NB4 (cell line): ENCODE results near the gene RNU1-1.
"Not testable (repeated sequence)": the region's sequence is repeated elsewhere in the genome, so short reads cannot be mapped to it uniquely, and the experiment has no call there.

ENCODE experiments used
- DNase-seq: peaks from one replicate; pipeline ENCODE4 v3.0.0; 2010; ENCODE audit warnings: low read depth
- H3K4me3 ChIP-seq: one replicate; pipeline ENCODE4 v1.5.1; 2011; ENCODE audit warnings: mild to moderate bottlenecking, low read depth, low read length, moderate library complexity
- MYC ChIP-seq: IDR thresholded peaks from 2 replicates; pipeline ENCODE4 v1.6.1; 2011; ENCODE audit warnings: low read depth, low read length
- POLR2A ChIP-seq: IDR thresholded peaks from 2 replicates; pipeline ENCODE4 v1.6.1; 2011; ENCODE audit warnings: mild to moderate bottlenecking; ENCODE audit not compliant: insufficient read length; ENCODE audit errors: extremely low read depth
- TF ChIP-seq, protein P1 (sequence below): IDR thresholded peaks from one replicate; pipeline ENCODE4 v1.5.1; 2012; ENCODE audit warnings: low read depth, low read length
- TF ChIP-seq, protein P2 (sequence below): IDR thresholded peaks from 2 replicates; pipeline ENCODE4 v1.6.1; 2011; ENCODE audit warnings: low read depth, low read length

Gene RNU1-1

DNA sequence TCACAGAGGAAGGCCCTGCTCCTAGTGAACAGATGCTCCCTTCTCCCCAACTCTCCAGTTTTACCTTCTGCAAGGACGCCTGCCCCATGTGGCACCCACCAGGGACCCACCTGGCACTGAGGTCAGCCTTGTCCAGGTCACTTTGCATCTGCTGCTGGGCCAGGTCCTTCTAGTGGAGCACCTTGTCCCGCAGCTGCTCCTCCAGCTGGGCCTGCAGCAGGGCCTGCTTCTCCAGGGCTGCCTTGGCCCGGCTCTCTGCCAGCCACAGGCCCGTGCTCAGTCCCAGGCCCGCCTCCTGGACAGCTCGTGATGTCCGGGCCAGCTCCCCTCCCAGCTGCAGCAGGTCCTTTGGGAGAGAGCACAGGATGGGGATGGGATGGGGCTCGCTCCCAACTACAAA, 27.8 kb downstream of the RNU1-1 start:
- H3K4me3 ChIP-seq, DNase-seq: not testable (repeated sequence)

DNA sequence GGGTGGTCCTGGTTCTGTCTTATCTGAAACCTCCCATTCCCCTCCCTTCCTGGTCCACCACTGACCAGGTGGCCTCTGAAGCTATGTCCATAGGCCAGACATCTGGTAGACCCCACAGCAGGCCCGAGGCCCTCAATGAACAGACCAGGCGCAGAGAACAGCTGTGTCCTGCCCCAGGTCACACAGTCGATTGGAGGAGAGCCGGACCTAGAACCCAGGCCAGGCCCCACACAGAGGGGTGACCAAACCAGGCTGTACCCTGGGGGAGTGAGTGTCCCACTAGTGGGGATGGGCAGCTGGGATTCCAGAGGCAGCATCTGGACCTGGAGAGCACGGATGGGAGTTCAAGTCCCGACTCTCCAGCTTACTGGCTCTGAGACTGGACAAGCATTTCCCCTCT, 29.2 kb downstream of the RNU1-1 start:
- DNase-seq = no peak
- no peak overlapping the region for H3K4me3 ChIP-seq
- TF ChIP-seq, protein P1, sequence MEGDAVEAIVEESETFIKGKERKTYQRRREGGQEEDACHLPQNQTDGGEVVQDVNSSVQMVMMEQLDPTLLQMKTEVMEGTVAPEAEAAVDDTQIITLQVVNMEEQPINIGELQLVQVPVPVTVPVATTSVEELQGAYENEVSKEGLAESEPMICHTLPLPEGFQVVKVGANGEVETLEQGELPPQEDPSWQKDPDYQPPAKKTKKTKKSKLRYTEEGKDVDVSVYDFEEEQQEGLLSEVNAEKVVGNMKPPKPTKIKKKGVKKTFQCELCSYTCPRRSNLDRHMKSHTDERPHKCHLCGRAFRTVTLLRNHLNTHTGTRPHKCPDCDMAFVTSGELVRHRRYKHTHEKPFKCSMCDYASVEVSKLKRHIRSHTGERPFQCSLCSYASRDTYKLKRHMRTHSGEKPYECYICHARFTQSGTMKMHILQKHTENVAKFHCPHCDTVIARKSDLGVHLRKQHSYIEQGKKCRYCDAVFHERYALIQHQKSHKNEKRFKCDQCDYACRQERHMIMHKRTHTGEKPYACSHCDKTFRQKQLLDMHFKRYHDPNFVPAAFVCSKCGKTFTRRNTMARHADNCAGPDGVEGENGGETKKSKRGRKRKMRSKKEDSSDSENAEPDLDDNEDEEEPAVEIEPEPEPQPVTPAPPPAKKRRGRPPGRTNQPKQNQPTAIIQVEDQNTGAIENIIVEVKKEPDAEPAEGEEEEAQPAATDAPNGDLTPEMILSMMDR = no peak
- TF ChIP-seq POLR2A (no peak), MYC (no peak)
- TF ChIP-seq, protein P2, sequence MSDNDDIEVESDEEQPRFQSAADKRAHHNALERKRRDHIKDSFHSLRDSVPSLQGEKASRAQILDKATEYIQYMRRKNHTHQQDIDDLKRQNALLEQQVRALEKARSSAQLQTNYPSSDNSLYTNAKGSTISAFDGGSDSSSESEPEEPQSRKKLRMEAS = no peak

DNA sequence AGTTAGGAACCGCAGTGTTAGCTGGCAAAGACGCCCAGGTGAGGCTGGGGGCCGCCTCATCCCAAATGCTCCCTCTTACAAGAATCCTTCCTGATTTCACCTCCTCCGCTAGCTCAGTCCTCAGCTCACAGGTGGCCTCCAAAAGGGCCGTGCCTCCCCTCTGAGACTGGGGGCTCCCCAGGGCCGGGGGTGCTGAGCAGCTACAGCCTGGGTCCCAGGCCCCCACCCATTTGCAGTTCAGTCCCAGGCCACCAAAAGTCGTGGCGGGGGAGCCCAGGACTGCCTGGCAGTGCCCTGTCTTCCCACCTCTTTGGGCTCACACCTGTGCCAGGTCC, 29.6 kb downstream of the RNU1-1 start:
- H3K4me3 ChIP-seq = no peak overlapping the region
- no peak for DNase-seq
- TF ChIP-seq MYC (no peak), POLR2A (no peak)
- TF ChIP-seq, protein P2 = no peak
- TF ChIP-seq, protein P1 = no peak

DNA sequence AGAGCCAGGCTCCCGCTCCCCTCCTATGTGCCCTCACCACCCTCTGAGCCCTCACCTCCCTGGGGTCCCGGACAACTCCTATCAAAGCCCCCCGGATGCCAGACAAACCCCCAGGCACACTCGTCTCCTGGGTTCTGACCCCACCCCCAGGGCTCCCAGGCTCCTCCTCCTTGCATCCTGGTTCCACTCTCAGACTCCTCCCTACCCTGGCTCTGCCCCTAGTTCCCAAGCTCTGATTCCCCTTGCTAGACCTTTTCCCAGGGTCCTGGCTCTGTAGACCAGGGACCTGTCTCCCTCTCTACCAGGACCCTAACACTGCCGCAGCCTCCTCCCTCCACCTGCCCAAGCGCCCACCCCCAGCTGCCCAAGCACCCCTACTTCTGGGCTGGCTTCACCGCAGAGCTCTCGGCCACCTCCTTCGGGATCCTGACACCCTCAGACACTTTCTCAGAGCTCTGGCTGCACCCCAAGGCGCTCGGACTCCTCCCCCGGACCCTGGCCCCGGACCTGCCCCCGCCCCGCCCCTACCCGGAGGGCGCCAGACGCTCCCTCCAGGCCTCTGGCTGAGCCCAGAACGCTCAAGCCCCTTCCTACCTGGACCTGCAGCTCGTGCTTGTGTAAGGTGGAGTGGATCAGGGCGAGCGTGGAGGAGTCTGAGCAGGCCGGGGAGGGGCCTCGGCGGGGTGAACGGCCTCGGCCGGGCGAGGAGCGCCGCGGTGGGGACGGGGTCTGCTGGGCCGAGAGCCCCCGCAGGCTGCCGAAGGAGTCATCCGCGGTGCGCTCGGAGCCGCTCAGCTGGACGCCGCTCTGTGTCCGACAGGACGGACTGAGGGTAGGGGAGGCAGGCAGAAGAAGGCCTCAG, 30.2 kb downstream of the RNU1-1 start:
- not testable (repeated sequence) for H3K4me3 ChIP-seq, DNase-seq

DNA sequence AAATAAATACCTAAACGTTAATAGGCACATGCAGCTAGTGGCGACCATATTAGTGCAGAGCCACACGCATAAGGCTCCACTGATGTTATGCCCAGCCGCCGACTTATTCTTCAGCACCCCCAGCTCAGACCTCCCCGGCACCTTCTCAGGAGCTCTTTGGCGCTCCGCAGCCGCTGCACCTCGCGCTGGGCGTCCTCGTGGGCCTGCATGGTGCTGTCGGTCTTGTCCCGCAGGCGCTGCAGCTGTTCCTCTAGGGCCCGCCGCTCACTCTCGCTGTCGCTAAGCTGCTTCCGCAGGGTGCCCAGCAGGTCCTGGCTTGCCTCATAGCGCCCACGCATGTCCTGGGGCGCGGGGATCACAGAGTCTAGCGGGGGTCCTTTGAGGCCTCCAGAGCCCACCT, 30.9 kb downstream of the RNU1-1 start:
- not testable (repeated sequence) for H3K4me3 ChIP-seq, DNase-seq

DNA sequence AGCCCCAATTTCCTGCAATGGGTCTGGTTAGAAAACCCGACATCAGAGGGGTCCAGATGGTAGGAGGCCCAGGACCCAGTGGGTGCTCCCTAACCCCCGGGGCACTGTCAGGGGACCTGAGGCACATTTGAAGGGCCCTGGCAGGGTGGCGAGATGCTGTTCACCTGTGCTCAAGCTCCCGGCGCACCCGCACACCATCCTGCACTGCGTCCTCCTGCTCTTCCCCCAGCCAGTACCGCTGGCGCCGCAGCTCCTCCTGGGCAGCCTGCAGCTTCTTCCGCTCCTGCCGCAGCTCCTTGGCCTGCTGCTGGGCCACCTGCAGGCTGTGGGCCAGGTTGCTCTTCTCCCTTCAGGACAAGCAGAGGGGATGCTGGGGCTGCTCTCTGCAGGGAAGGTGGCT, 36.0 kb downstream of the RNU1-1 start:
- no peak for TF ChIP-seq MYC
- no peak for TF ChIP-seq POLR2A
- TF ChIP-seq, protein P2 = no peak
- TF ChIP-seq, protein P1 = no peak
- no peak overlapping the region for H3K4me3 ChIP-seq
- no peak for DNase-seq

DNA sequence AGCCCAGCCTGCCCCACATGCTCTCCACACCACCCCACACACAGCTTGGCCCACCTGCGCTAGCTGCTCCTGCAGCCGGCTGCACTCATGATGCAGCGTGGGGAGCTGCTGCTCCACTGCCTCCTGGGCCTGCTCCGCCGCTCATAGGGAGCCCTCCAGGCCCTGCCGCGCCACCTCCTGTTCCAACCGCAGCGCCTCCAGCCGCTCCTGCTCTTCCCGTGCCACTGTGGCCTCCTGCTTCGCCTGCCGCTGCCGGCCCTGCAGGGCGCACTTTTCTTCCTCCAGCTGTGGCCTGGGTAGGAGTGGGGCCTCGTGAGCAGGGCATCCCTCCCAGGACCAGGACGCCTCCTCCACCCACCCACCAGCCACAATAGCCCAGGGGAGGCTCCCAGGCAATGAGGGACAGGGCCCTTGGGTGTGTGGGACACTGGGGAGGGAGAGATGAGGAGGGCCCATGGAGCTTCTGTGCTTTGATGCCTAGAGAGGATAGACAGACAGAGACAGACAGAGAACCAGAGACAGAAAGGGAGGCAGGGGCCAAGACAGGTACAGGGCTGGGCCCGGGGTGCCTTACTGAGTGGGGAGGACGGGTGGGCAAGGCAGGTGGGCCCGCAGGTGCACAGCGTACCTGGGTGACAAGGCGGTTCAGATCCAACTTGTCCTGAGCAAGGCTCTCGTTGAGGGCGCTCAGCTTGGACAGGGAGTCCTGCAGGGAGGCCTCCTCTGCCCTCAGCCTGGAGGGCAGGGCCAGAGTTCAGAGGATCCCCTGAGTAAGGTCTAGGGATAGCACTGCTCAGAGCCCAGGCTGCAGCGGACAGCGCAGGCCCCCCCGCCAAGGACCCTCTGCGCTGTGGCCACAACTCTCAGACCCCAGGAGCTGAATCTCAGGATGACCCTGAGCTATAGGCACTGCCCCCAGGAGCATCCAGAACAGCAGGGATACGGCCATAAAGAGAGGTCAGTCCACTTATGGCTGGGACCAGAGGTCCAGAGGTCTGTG, 38.0 kb downstream of the RNU1-1 start:
- DNase-seq, H3K4me3 ChIP-seq: not testable (repeated sequence)

DNA sequence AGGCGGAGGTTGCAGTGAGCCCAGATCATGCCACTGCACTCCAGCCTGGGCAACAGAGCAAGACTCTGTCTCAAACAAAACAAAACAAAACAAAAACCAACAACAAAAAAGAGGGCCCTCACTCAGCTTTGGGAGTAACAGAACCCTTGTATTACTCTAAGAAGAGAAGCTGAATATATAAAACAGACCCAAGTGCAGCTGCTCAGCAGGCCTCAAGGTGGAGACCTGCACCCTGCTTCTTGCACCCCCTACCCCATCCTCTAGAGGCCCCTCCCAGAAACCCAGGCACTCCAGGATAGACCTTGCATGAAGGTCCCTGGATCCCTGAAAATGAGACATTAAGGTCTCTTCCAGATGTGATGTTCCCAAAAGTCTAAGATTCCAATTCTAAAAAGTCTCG, 39.2 kb downstream of the RNU1-1 start:
- TF ChIP-seq, protein P1 = peak; percentile 11
- DNase-seq = peak; percentile 21
- H3K4me3 ChIP-seq = not testable (repeated sequence)
